Activated T-cell treated with anti-CD3 and anti-CD28 coated beads, Interleukin-2, amount 50 U/mL, for 72 hours (primary cell): Measurements from ENCODE around the gene NDOR1. TPM values are rescaled to one million over a fixed set of nuclear protein-coding genes. Genes with fewer than 3 reads are reported as not detected.

Source experiments
- ATAC-seq, 2 donors: fragments of 150-1000 bp; cut with Tn5 transposase; replicated peaks in 1 of 2; 2 replicates each; pipeline ENCODE4 v1.10.0; 2021; ENCODE audit warnings: moderate library complexity in 2 of 2, mild to moderate bottlenecking in 1 of 2
- DNase-seq, 2 donors: peaks; one replicate each; pipeline ENCODE4 v3.0.0; 2021 to 2022; ENCODE audit warnings: mixed read lengths in 1 of 2
- H3K27ac Mint-ChIP-seq: one replicate; pipeline ENCODE4 v1.8.0; 2022; ENCODE audit warnings: mild to moderate bottlenecking, moderate library complexity, mixed read lengths
- H3K27me3 Mint-ChIP-seq: one replicate; pipeline ENCODE4 v1.8.0; 2022; ENCODE audit warnings: low read depth, mixed read lengths
- H3K36me3 Mint-ChIP-seq, 2 donors: one replicate each; pipeline ENCODE4 v1.8.0; 2022; ENCODE audit warnings: mixed read lengths in 2 of 2, mild to moderate bottlenecking in 1 of 2; ENCODE audit not compliant: insufficient read depth in 2 of 2
- H3K4me1 Mint-ChIP-seq: one replicate; pipeline ENCODE4 v1.8.0; 2022; ENCODE audit warnings: low read depth, mixed read lengths
- H3K4me3 Mint-ChIP-seq, 2 donors: one replicate each; pipeline ENCODE4 v1.8.0; 2022; ENCODE audit warnings: mild to moderate bottlenecking in 2 of 2, mixed read lengths in 2 of 2, moderate library complexity in 2 of 2
- H3K9me3 Mint-ChIP-seq, 2 donors: one replicate each; pipeline ENCODE4 v1.8.0; 2022; ENCODE audit warnings: mixed read lengths in 2 of 2
- total RNA-seq, 2 donors: library from RNA; stranded (reverse); gene quantifications; one replicate each; pipeline ENCODE4 v1.2.3, GENCODE V29; 2022

NDOR1 gene
- total RNA-seq, 2 donors from 2014 or later = 43.3 to 50.9 TPM

DNA sequence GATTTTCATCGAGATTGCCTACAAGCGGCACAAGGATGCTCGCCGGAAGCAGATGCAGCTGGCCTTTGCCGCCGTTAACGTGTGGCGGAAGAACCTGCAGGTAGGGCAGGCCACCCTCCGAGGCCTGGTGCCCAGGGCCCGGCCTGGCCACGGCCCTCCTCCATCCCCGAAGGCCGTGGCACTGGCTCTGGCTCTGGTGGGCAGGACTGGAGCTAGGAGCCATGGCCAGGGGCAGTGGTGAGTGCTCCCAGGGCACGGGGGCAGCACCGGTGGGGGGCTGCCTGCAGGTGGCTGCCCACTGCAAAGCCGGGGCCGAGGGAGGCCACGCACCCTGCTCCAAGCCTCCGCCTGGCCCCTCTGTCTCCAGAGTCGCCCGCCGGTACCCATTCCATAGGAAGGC is 41.7 kb upstream of the NDOR1 start:
- Mint-ChIP-seq H3K4me1 (peaks cover 11% of the 10 kb centered on the region), H3K27me3 (peaks cover 22% of the 10 kb centered on the region), H3K27ac (no peak overlapping the region), H3K36me3 (no peaks in the 10 kb centered on the region), H3K4me3 (peak overlapping the region in 1 of 2 donors; percentile 15), H3K9me3 (no peaks in the 10 kb centered on the region)
- no peak for DNase-seq
- no peak for ATAC-seq

DNA sequence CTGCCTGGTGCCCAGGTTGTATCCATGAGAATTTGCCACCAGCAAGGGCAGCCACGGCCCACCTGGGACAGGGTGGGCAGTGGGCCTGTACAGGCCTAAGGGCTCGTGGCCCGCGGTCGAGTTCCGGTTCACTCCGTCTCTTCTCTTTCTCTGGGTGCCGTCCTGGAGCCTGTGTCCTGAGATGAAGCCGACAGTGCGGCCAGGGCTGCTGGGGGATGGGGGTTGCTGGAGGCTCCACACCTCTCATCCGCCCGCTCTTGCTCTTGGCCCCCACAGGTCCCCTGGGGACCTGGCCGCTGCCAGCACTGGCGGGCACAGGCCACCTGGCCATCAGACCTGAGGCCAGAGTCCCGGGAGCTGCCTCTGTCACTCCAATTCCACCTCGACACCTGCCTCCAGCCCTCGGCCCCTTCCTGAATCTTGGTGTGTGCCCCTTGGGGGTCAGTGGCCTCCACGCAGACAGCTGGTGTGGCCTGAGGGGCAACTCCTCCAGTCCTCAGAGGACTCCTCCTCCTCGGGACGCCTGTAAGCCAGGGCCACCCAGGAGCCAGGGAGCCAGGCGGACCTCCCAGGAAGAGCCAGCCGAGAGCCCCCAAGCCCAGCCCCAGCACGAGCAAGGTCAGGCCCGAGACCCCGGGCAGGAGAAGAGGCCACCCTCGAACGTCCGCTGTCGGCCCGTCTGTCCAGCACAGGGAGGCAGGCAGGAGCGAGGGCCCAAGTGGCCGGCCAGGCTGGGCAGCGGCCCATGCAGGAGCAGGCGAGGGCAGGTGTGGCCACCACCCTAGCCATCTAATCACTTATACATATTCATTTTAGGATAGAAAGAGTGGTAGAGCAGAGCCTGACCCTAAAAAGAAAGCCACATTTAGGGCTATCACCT is 40.9 kb upstream of the NDOR1 start:
- DNase-seq (no peak), ATAC-seq (no peak)
- Mint-ChIP-seq H3K4me3 (no peak overlapping the region), H3K36me3 (no peaks in the 10 kb centered on the region), H3K27ac (no peak overlapping the region), H3K27me3 (peaks cover 14% of the 10 kb centered on the region), H3K9me3 (no peaks in the 10 kb centered on the region), H3K4me1 (peaks cover 3% of the 10 kb centered on the region)

DNA sequence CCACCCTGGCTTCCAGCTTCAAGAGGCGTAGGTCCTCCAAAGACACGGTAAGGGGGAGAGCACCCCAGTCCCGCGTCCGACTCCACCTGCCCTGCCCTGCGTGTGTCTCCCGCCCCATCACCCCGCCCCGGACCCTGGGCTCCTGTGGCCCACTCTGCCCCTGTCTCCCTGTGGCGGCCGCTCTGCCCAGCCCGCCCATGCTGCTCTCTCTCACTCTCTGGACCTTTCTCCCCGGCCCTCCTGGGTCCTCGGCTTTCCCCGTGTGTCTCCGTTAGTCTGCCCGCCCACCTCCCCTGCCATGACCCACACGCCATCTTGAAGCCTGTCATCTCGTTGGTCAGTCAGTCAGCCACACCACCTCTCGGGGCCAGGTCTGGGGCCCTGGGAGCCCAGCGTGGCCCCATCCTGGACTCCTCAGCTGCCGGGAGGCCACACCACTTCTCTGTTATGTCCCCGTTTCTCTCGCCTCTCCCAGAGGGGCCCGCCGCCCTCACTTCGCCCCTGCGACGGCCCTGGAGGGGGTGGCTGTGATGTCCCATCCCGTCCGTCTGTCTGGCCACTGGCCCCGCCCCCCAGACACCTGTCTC is 40.2 kb upstream of the NDOR1 start:
- no peaks in the 10 kb centered on the region for H3K9me3 Mint-ChIP-seq
- peaks cover 11% of the 10 kb centered on the region for H3K27me3 Mint-ChIP-seq
- no peaks in the 10 kb centered on the region for H3K4me1 Mint-ChIP-seq
- DNase-seq = no peak
- H3K4me3 Mint-ChIP-seq = no peak overlapping the region
- H3K27ac Mint-ChIP-seq = no peak overlapping the region
- H3K36me3 Mint-ChIP-seq = no peaks in the 10 kb centered on the region
- no peak for ATAC-seq

DNA sequence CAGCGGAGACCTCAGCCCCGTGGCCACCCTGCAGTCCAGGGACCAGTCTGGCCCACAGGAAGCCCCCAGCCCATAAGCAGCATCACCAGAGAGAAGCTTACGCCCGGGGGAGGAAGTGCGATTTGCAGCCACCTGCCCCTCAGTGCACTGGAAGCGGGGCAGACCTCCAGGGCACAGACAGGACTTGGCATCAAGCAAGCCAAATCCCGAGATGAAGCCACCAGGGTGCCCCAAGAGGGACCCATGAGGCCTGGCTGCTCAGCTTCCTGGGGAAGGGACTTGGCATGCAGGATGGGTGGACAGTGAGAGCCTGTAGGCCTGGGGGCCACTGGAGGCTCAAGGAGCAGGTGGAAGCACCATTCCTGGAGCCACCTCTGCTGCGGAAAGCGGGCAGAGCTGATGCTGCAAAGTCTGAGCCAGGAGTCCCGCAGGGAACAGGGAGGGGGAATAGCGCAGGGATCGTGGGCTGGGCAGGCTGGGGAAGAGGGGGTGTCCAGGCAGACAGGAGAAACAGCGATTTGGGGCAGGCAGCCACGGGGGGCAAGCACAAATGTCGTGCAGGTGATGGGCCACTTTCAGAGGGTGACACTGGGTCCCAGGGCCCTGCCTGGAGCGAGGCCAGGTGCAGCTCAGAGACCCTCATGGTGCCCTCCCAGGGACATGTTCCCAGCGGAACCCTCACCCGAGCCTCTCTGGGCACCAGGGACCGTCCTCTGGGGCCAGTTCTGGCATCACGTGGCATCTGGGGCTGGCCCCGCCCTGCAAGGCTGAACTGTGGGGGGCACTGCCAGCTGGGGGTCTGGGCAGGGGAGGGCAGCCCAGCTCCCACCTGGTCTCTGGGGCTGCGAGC is 38.9 kb upstream of the NDOR1 start:
- Mint-ChIP-seq H3K36me3 (no peaks in the 10 kb centered on the region), H3K27me3 (peaks cover 19% of the 10 kb centered on the region), H3K4me1 (no peaks in the 10 kb centered on the region), H3K27ac (no peak overlapping the region), H3K9me3 (no peaks in the 10 kb centered on the region), H3K4me3 (no peak overlapping the region)
- no peak for ATAC-seq
- DNase-seq = no peak

DNA sequence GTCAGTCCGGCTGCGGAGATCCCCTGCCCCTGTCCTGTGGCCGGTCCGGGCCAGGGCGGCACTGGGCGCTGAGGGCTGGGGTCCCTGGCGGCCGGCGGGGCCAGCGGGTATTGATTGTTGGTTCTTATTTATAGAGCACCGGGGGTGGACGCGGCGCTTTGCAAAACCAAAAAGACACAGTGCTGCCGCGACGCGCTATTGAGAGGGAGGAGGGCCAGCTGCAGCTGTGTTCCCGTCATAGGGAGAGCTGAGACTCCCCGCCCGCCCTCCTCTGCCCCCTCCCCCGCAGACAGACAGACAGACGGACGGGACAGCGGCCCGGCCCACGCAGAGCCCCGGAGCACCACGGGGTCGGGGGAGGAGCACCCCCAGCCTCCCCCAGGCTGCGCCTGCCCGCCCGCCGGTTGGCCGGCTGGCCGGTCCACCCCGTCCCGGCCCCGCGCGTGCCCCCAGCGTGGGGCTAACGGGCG is 38.2 kb upstream of the NDOR1 start:
- H3K4me3 Mint-ChIP-seq = no peak overlapping the region
- no peaks in the 10 kb centered on the region for H3K9me3 Mint-ChIP-seq
- H3K27me3 Mint-ChIP-seq = peaks cover 21% of the 10 kb centered on the region
- H3K27ac Mint-ChIP-seq = no peak overlapping the region
- no peaks in the 10 kb centered on the region for H3K4me1 Mint-ChIP-seq
- H3K36me3 Mint-ChIP-seq = no peaks in the 10 kb centered on the region
- ATAC-seq (no peak), DNase-seq (no peak)

DNA sequence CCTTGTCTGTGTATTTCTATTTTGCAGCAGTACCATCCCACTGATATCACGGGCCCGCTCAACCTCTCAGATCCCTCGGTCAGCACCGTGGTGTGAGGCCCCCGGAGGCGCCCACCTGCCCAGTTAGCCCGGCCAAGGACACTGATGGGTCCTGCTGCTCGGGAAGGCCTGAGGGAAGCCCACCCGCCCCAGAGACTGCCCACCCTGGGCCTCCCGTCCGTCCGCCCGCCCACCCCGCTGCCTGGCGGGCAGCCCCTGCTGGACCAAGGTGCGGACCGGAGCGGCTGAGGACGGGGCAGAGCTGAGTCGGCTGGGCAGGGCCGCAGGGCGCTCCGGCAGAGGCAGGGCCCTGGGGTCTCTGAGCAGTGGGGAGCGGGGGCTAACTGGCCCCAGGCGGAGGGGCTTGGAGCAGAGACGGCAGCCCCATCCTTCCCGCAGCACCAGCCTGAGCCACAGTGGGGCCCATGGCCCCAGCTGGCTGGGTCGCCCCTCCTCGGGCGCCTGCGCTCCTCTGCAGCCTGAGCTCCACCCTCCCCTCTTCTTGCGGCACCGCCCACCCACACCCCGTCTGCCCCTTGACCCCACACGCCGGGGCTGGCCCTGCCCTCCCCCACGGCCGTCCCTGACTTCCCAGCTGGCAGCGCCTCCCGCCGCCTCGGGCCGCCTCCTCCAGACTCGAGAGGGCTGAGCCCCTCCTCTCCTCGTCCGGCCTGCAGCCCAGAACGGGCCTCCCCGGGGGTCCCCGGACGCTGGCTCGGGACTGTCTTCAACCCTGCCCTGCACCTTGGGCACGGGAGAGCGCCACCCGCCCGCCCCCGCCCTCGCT is 37.5 kb upstream of the NDOR1 start:
- H3K27me3 Mint-ChIP-seq = peaks cover 21% of the 10 kb centered on the region
- no peak overlapping the region for H3K4me3 Mint-ChIP-seq
- DNase-seq (no peak), ATAC-seq (peak; percentile 19 to 25)
- H3K4me1 Mint-ChIP-seq = no peaks in the 10 kb centered on the region
- H3K36me3 Mint-ChIP-seq = no peaks in the 10 kb centered on the region
- no peaks in the 10 kb centered on the region for H3K9me3 Mint-ChIP-seq
- no peak overlapping the region for H3K27ac Mint-ChIP-seq

DNA sequence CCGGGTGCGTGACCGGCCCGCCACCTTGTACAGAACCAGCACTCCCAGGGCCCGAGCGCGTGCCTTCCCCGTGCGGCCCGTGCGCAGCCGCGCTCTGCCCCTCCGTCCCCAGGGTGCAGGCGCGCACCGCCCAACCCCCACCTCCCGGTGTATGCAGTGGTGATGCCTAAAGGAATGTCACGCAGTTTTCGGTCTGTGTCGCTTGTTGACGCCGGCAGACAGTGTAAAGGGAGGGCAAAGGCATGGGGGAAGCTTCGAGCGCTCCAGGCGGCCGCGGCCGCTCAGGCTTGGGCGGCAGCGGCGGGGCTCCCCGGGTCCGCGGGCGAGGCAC is 37.0 kb upstream of the NDOR1 start:
- Mint-ChIP-seq H3K36me3 (no peaks in the 10 kb centered on the region), H3K27ac (no peak overlapping the region), H3K27me3 (peaks cover 26% of the 10 kb centered on the region), H3K9me3 (no peaks in the 10 kb centered on the region), H3K4me1 (peaks cover 5% of the 10 kb centered on the region), H3K4me3 (peak overlapping the region; percentile 59 to 73)
- peak; percentile 18 to 21 for ATAC-seq
- DNase-seq = peak in 1 of 2 donors; percentile 23

DNA sequence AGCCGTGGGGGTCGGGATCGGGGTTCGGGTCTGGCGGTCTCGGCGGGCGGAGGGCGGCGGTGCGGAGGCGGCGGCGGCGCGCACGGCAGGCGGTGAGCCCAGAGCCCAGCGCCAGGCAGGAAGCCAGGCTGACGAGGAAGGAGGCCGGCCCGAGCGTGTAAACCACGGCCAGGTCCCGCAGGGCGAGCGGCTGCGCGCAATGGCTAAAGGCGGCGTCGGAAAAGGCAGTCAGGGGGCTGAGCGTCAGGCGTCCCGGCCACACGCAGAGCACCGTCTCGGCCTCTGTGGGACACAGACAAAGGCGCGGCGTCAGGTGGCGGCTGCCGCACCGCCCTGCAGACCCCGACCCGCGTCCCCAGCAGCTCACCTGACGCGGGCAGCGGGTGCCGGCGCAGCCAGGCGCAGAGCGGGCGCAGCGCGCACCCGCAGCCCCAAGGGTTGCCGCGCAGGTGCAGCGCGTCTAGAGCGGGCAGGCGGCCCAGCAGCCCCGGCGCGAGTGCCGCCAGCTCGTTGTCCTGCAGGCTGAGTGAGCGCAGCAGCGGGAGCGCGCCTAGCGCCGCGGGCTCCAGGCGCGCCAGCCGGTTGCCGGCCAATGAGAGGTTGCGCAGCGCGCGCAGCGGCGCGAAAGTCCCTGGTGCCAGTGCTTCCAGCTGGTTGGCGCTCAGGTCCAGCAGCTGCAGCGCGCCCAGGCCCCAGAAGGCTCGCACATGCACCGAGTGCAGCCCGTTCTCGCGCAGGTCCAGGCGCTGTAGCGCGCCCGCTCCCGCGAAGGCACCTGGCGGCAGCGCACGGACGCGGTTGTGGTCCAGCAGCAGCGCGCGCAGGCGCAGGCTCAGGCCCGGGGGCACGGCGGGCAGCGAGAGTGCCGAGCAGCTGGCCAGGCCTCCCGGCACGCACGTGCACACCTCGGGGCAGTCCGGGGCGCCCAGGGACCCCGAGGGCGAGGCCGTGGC is 36.3 kb upstream of the NDOR1 start:
- Mint-ChIP-seq H3K4me3 (peak overlapping the region; percentile 62 to 73), H3K36me3 (no peaks in the 10 kb centered on the region), H3K9me3 (no peaks in the 10 kb centered on the region), H3K27ac (no peak overlapping the region), H3K4me1 (peaks cover 6% of the 10 kb centered on the region), H3K27me3 (peaks cover 28% of the 10 kb centered on the region)
- ATAC-seq = peak; percentile 34 to 41
- peak; percentile 35 to 36 for DNase-seq

DNA sequence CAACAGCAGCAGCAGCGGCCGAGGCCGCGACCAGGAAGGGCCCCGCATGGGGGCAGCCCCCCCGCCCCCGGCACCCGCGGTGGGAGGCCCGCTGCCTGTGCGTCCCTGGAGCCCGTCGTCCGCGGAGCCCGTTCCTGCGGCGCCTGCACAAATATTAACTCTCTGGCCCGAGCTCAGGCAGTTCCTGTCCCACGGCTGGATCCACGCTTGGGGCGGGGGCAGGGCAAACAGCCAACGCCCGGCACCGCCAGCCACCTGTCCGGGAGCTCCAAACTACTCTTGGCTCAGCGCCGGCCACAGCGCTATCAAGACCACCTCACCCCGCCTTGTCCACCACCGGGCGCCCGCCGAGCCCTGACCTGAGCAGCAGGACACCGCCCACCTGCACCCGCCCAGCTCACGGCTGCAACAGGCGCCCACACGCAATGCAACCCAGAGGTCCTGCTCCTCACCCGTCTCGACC is 35.6 kb upstream of the NDOR1 start, which contains the start of gene LRRC26:
TSS of gene LRRC26 (minus strand) at position 156 of the 463 bp plus-strand sequence. CDS start at position 48, 108 bp downstream.
- no peaks in the 10 kb centered on the region for H3K36me3 Mint-ChIP-seq
- H3K9me3 Mint-ChIP-seq = no peaks in the 10 kb centered on the region
- H3K27me3 Mint-ChIP-seq = peaks cover 28% of the 10 kb centered on the region
- no peak within 1 kb of the TSS for H3K27ac Mint-ChIP-seq
- DNase-seq (no peak), ATAC-seq (no peak)
- H3K4me1 Mint-ChIP-seq = peaks cover 6% of the 10 kb centered on the region
- H3K4me3 Mint-ChIP-seq = peak within 1 kb of the TSS; percentile 62 to 73

DNA sequence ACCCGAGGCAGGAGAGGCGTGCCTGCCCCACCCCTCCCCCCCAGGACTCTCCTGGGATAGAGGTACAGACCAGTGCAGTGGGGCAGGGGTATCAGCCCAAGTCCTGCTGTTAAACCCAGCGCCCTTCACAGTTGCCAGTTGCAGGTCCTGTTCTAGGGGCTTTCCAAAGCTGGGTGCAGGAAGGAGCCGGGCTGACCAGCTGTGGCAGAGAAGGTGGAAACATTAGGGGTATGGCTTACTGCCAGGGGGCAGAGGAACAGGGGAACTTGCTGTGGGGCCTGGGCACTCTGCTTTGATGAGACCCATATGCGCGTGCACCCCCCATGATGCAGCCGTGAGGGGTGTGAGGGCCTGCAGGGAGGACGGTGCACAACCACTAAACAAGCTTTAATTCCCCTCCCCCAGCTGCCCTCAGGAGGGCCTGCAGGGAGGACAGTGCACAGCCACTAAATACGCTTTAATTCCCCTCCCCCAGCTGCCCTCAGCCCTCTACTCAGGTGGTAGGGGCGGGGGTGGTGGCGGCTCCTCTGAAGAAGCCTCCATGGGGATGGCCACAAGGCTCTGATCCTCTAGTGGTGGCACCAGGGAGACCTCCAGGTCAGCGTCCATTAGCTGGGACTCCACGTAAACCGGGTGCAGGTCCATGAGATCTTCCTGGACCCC is 34.9 kb upstream of the NDOR1 start:
- H3K4me1 Mint-ChIP-seq = peaks cover 6% of the 10 kb centered on the region
- H3K36me3 Mint-ChIP-seq = no peaks in the 10 kb centered on the region
- H3K27ac Mint-ChIP-seq = no peak overlapping the region
- no peaks in the 10 kb centered on the region for H3K9me3 Mint-ChIP-seq
- H3K4me3 Mint-ChIP-seq = no peak overlapping the region
- no peak for DNase-seq
- ATAC-seq = no peak
- H3K27me3 Mint-ChIP-seq = peaks cover 28% of the 10 kb centered on the region

DNA sequence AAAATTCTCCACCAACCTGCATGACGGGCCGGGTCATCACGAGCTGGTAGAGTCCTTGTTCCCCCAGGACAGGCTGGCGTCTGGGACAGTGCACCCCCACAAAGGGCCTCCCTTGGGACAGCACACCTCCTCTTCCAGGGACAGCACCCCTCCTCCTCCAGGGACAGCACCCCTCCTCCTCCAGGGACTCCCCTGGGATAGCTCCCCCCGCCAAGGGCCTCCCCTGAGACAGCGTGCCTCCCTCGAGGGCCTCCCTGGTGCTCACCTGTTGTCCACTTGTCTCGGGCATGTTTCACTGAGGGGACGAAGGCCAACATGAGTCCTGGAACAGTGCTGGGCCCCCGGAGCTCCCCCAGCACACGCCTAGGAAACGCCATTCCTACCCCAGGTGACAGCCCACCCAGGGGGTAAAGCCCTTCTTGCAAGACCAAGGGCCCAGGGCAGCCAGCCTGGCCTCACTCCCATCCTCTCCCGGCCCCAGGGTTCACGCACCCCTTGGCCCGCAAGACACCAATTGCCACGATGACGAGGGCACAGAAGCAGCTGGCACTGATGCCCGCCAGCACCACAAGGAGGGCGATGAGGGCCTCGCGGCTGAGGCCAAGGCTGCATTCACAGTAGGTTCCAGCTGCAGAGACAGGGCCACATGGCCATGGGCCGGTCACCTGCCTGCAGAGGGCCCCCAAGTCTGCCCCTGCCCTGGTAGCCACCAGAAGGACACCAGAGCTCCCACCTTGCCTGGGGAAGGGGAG is 34.2 kb upstream of the NDOR1 start:
- Mint-ChIP-seq H3K27me3 (peaks cover 27% of the 10 kb centered on the region), H3K9me3 (no peaks in the 10 kb centered on the region), H3K27ac (no peak overlapping the region), H3K4me3 (no peak overlapping the region), H3K4me1 (peaks cover 6% of the 10 kb centered on the region), H3K36me3 (no peaks in the 10 kb centered on the region)
- ATAC-seq (no peak), DNase-seq (no peak)
